Effector memory CD4-positive, alpha-beta T cell (primary cell): ENCODE results near the gene OR52N5.

ENCODE experiments used
- DNase-seq, 3 donors: peaks; one replicate each; pipeline ENCODE4 v3.0.0-alpha.2; 2020
- H3K27ac ChIP-seq: 2 replicates; pipeline ENCODE4 v1.7.0; 2013; ENCODE audit warnings: mild to moderate bottlenecking, low read length, moderate library complexity; ENCODE audit not compliant: insufficient read depth, poor library complexity, severe bottlenecking
- H3K27me3 ChIP-seq: replicated peaks from 2 replicates; pipeline ENCODE4 v1.7.0; 2013; ENCODE audit warnings: mild to moderate bottlenecking, low read length; ENCODE audit not compliant: insufficient read depth, control insufficient read depth, poor library complexity, severe bottlenecking
- H3K36me3 ChIP-seq: 2 replicates; pipeline ENCODE4 v1.7.0; 2013; ENCODE audit warnings: mild to moderate bottlenecking, low read length, moderate library complexity; ENCODE audit not compliant: control insufficient read depth, insufficient read depth
- H3K4me1 ChIP-seq: 2 replicates; pipeline ENCODE4 v1.7.0; 2013; ENCODE audit warnings: low read length, mild to moderate bottlenecking; ENCODE audit not compliant: control insufficient read depth, insufficient read depth, poor library complexity, severe bottlenecking
- H3K4me3 ChIP-seq: 2 replicates; pipeline ENCODE4 v1.7.0; 2013; ENCODE audit warnings: low read length, low read depth, mild to moderate bottlenecking; ENCODE audit not compliant: insufficient read depth, poor library complexity, severe bottlenecking
- H3K9me3 ChIP-seq: 2 replicates; pipeline ENCODE4 v1.7.0; 2013; ENCODE audit warnings: mild to moderate bottlenecking, low read length, moderate library complexity; ENCODE audit not compliant: control insufficient read depth

OR52N5 gene

DNA sequence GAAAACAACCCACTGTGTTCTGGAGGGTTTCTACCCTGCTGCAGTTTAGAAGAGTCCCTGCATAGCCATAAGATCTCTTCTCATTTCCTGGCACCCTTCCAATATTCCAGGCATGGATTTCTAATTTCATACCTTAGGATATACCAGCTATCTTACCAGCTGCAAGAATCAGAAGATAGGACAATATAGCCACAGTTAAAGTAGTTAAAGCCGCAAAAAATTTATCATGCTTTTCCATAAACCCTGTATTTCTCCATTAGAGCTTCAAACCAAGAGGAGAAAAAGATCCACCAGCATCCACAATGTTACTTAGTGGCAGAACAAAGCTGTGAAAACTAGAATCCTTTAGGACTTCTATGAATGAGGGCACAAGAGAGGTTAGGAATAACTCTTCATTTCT is 55.5 kb downstream of the OR52N5 start:
- Histone ChIP-seq H3K36me3 (no peaks in the 10 kb centered on the region), H3K27ac (no peak overlapping the region), H3K4me3 (no peak overlapping the region), H3K27me3 (no peaks in the 10 kb centered on the region), H3K9me3 (no peaks in the 10 kb centered on the region), H3K4me1 (no peaks in the 10 kb centered on the region)
- DNase-seq = no peak

- Histone ChIP-seq H3K36me3 (no peaks in the 10 kb centered on the region), H3K4me1 (no peaks in the 10 kb centered on the region), H3K9me3 (no peaks in the 10 kb centered on the region), H3K27ac (no peak overlapping the region), H3K27me3 (no peaks in the 10 kb centered on the region), H3K4me3 (no peak overlapping the region)
- DNase-seq = no peak
Observed at GRCh38 chr11:5726351-5726750, 56.8 kb downstream of the OR52N5 start.
